HG02571 (cell line): ENCODE data around the gene ARAP1.

Experiments used
- ATAC-seq: cut with Tn5 transposase; IDR thresholded peaks from one replicate; pipeline ENCODE4 v1.9.1; 2021; ENCODE audit warnings: mild to moderate bottlenecking, moderate library complexity; ENCODE audit not compliant: unreplicated experiment

ARAP1 gene

GRCh38 chr11:72780296-72781062 lies 28.3 kb upstream of the ARAP1 start:
- no peak for ATAC-seq

- no peak for ATAC-seq
Measured at GRCh38 chr11:72779495-72780128, 27.4 kb upstream of the ARAP1 start.

DNA sequence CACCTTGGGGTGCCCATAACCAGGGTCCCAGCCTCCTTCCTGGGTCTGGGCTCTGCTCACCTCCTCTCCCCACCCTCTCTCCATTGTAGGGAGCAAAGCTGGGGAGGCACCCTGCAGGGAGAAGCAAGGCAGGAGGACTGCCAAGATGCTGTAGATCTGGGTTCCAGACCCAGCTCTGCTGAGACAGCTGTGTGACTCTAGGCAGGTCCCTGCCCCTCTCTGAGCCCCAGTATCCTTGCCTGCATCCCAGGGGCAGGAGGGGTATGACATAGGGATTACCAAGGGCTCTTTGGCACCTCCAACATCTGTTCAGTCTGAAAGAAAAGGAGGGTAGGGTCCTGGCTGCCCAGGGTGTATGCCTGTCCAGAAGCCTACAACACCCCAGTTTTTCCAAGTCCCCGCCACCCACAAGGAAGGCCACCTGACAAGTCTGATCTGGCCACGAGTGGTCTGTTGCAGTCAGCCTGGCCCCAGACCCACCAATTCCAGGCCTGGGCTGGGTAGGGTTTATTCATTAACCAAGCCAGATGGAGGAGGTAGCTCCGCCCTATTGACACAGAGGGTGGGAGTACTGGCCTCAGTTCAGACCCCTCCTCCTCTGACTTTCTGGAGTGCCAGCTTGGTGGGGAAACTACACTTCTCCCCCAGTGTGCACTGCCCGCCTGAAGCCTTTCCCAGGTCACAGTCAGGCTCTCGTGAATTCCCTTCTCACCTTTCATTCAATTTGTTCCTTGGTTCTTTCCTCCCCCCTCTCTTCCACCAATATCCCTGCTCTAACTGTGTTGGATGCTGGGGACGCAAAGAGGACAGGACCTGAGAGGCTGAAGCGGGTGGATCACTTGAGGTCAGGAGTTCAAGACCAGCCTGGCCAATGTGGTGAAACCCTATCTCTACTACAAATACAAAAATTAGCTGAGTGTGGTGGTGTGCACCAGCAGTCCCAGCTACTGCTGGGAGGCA lies 26.6 kb upstream of the ARAP1 start:
- no peak for ATAC-seq

- no peak for ATAC-seq
Measured at GRCh38 chr11:72777755-72778278, 25.6 kb upstream of the ARAP1 start.

DNA sequence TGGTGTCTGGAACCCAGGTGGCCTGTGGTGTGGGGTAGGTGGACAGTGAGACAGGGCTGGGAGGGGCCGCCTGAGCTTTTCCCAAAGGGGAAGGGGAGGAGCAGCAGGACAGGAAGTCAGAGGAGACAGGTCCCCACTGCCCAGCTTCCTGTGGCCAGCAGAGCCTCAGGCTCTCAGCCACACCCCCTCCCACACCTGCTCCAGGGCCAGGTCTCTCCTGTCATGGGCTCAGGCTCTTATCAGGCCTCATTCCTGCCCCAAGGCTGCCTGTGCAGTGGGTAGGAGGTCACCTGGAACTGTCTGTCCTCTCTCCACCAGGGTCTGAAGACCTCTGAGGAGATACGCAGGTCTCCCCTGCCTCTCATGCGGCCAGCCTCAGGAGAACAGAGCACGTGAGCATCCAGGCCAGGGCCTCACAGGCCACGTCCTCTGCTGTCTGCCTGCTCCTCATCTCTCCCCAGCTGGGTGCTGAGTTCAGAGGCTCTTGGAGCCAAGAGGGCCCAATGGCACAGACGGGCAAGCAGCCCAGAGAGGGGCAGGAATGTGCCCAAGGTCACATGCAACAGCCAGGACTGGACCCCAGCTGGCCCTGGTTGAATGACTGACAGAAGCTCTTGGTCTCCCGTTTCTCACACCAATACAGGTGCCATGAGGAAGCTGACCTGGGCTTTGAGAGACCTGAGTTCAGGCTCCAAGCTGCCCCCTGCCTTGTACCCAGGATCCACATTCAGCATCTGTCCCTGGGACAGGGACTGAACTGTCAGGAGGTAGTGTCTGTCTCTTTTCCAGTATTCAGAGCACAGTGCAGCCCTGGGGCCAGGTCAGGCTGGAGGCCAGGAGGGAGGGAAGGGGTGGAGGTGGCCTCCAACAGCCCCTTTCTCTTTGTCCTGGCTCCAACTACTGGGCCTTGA lies 24.9 kb upstream of the ARAP1 start:
- ATAC-seq = no peak

GRCh38 chr11:72776117-72776843 lies 24.1 kb upstream of the ARAP1 start:
- no peak for ATAC-seq

- no peak for ATAC-seq
Measured at GRCh38 chr11:72775288-72776110, 23.3 kb upstream of the ARAP1 start.

GRCh38 chr11:72774499-72774898 lies 22.3 kb upstream of the ARAP1 start:
- ATAC-seq = no peak

DNA sequence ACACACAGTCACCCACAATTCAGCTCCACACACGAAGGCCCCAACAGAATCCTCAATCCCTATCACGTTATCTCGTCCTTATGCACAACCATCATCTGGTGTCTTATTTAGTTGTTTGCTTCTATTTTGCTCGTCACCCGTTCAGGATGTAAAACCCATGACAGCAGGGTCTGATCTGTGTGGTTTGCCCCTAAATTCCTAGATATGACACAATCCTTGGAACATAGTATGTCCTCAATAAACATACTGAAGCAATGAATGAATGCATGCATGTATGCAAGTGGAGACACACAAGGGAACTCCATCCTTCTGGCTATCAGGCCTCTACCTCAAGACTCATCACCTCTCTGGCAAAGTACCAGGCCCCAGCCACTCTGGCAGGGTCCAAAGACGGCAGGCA lies 21.5 kb upstream of the ARAP1 start:
- ATAC-seq = no peak

DNA sequence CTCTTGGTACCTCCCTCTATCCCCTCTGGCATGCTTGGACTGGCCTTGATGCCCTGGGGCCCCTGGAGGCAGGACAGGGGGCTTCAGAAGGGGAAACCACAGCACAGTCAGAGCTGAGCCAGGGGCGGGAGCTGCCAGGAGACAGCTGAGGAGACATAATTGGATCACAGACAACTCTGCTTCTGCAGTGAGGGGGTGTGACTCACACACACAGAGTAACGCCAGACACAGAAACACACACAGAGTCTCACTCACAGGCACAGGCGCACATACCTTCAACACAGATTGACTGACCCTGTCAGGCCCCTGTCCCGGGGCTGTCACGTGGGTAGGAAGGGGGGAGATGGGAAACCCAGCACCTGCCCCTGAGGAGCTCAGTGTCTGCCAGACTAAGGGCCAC lies 21.1 kb upstream of the ARAP1 start:
- no peak for ATAC-seq

DNA sequence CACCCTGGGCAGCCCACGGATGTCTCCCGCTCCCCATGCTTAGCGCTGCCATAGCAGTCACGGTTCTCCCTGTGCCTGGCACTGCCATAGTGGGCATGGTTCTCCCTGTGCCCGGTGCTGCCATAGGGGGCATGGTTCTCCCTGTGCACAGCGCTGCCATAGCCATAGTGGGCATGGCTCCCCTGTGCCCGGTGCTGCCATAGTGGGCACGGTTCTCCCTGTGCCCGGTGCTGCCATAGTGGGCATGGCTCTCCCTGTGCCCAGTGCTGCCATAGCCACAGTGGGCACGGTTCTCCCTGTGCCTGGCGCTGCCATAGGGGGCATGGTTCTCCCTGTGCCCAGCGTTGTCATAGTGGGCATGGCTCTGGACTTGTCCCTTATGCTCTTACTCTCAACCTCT lies 19.9 kb upstream of the ARAP1 start:
- no peak for ATAC-seq

DNA sequence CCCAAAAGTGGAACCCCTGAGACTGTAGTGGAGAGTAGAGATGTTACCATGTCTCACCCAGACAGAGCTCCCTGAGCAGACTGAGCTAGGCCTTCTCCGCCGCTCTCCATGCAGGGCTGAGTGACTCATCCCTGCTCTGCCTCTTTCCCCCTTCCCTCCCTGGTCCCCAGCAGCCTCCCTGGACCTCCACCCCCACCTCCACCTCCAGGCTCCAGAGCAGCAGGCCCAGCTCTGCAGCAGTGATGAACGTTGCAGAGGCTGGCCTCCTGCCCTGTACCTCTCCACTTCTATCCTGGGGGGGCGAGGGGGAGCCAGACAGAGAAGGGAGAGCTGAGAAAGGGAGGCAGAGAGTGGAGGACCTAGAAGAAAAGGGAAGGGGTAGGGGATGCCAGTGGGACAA lies 19.3 kb upstream of the ARAP1 start:
- ATAC-seq = no peak

GRCh38 chr11:72770799-72771198 lies 18.6 kb upstream of the ARAP1 start:
- ATAC-seq = no peak

- no peak for ATAC-seq
Measured at GRCh38 chr11:72769680-72770079, 17.5 kb upstream of the ARAP1 start.

DNA sequence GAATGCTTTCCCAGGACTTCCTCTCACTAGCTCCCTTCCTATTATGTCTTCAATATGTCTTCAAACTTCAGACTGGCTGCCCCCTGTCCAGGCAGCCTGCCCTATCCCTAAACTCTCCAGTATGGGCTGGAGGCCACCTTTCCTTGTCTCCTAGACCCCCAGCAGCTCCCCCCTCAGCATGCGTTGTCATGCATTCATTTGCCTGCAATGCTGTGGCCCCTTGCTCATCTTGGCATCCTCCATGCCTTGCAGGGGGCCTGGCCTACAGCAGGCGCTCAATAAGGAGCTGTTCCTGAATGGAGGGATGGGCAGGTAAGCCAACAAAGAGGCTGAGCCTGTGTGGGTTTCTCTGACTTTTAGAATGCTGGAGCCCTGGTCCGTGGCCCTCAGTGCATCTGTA lies 16.4 kb upstream of the ARAP1 start:
- ATAC-seq = no peak

DNA sequence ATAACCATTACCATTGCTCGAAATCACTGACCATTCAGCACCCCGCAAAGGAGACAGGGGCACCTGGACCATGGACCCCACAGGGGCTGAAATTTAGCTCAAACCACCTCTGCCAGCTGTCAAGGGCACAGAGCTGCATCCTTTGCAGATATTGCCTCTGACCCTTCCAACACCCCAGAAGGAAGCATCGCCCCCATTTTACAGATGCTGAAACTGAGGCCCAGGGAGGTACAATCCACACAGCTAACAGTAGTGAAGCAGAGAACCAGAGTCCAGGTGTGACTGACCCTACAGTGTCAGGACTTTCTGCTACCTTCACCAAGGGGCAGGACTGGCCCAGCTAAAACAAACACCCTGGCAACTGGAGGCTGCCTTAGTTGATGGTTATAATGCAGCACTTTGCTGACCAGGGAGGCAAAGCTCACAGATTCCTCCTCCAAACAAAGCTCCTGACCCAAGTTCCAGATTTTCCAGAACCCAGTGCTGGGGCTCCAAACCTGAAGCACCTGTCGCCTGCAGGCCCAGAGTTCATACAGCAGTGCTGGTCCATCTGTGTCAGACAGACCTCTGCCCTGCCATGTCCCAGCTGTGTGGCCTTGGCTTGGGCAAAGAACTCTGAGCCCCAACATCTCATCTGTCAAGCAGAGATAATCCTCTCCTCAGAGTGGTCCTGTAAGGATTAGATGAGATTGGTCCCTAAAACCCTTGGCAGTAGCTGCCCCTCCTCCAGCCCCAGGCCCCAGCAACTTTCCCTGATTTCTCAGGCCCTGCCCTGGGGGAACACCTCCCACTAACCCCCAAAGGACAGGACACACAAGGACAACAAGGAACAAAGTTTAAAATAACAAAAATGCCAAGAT lies 15.2 kb upstream of the ARAP1 start:
- ATAC-seq = no peak

GRCh38 chr11:72766152-72766902 lies 14.1 kb upstream of the ARAP1 start:
- no peak for ATAC-seq
